Activated naive CD4-positive, alpha-beta T cell treated with anti-CD3 and anti-CD28 coated beads, Interleukin-2, amount 50 U/mL, for 72 hours (primary cell): ENCODE data around the gene MINAR1. TPM values are rescaled to one million over a fixed set of nuclear protein-coding genes. Genes with fewer than 3 reads are reported as not detected.

Source experiments
- ATAC-seq, 2 donors: fragments of 150-1000 bp; cut with Tn5 transposase; 2 replicates each; pipeline ENCODE4 v1.10.0; 2021; ENCODE audit warnings: mild to moderate bottlenecking in 2 of 2, moderate library complexity in 2 of 2
- DNase-seq, 2 donors: peaks; one replicate each; pipeline ENCODE4 v3.0.0; 2021 to 2022; ENCODE audit warnings: low spot score in 2 of 2
- H3K27ac Mint-ChIP-seq, 2 donors: one replicate each; pipeline ENCODE4 v1.8.0; 2022; ENCODE audit warnings: mild to moderate bottlenecking in 2 of 2, mixed read lengths in 2 of 2
- H3K36me3 Mint-ChIP-seq, 2 donors: one replicate each; pipeline ENCODE4 v1.8.0; 2022; ENCODE audit warnings: mixed read lengths in 2 of 2
- H3K9me3 Mint-ChIP-seq, 2 donors: one replicate each; pipeline ENCODE4 v1.8.0; 2022; ENCODE audit warnings: mixed read lengths in 2 of 2
- total RNA-seq, 2 donors: library from RNA; stranded (reverse); gene quantifications; one replicate each; pipeline ENCODE4 v1.2.3, GENCODE V29; 2022

Gene MINAR1
- total RNA-seq, 2 donors from 2014 or later, result 0.53 to 0.55 TPM

- DNase-seq, result no peak
- Mint-ChIP-seq H3K36me3 (no peaks in the 10 kb centered on the region), H3K27ac (no peak overlapping the region), H3K9me3 (no peaks in the 10 kb centered on the region)
- ATAC-seq, result no peak
Observed at GRCh38 chr15:79451361-79451999, 19.3 kb downstream of the MINAR1 start.

- Mint-ChIP-seq H3K9me3 (no peaks in the 10 kb centered on the region), H3K27ac (no peak overlapping the region), H3K36me3 (no peaks in the 10 kb centered on the region)
- no peak for DNase-seq
- ATAC-seq, result no peak
Observed at GRCh38 chr15:79452244-79453051, 20.3 kb downstream of the MINAR1 start.

GRCh38 chr15:79453446-79453845, 21.3 kb downstream of the MINAR1 start:
- Mint-ChIP-seq H3K9me3 (no peaks in the 10 kb centered on the region), H3K36me3 (no peaks in the 10 kb centered on the region), H3K27ac (no peak overlapping the region)
- DNase-seq, result no peak
- ATAC-seq, result no peak

GRCh38 chr15:79454063-79454462, 21.9 kb downstream of the MINAR1 start:
- Mint-ChIP-seq H3K27ac (no peak overlapping the region), H3K9me3 (no peaks in the 10 kb centered on the region), H3K36me3 (no peaks in the 10 kb centered on the region)
- ATAC-seq (no peak), DNase-seq (no peak)

GRCh38 chr15:79455361-79455760, 23.2 kb downstream of the MINAR1 start:
- ATAC-seq (no peak), DNase-seq (no peak)
- no peaks in the 10 kb centered on the region for H3K9me3 Mint-ChIP-seq
- no peak overlapping the region for H3K27ac Mint-ChIP-seq
- no peaks in the 10 kb centered on the region for H3K36me3 Mint-ChIP-seq

- no peak overlapping the region for H3K27ac Mint-ChIP-seq
- H3K9me3 Mint-ChIP-seq, result no peaks in the 10 kb centered on the region
- H3K36me3 Mint-ChIP-seq, result no peaks in the 10 kb centered on the region
- ATAC-seq (no peak), DNase-seq (no peak)
Observed at GRCh38 chr15:79455943-79456342, 23.8 kb downstream of the MINAR1 start.

- H3K36me3 Mint-ChIP-seq, result no peaks in the 10 kb centered on the region
- DNase-seq (no peak), ATAC-seq (no peak)
- no peak overlapping the region for H3K27ac Mint-ChIP-seq
- H3K9me3 Mint-ChIP-seq, result no peaks in the 10 kb centered on the region
Observed at GRCh38 chr15:79458491-79458890, 26.4 kb downstream of the MINAR1 start.

GRCh38 chr15:79459666-79460065, 27.5 kb downstream of the MINAR1 start:
- DNase-seq, result no peak
- Mint-ChIP-seq H3K27ac (no peak overlapping the region), H3K36me3 (no peaks in the 10 kb centered on the region), H3K9me3 (no peaks in the 10 kb centered on the region)
- no peak for ATAC-seq

GRCh38 chr15:79463043-79463780, 31.1 kb downstream of the MINAR1 start:
- Mint-ChIP-seq H3K36me3 (no peaks in the 10 kb centered on the region), H3K9me3 (no peaks in the 10 kb centered on the region), H3K27ac (no peak overlapping the region)
- no peak for DNase-seq
- ATAC-seq, result no peak

- H3K27ac Mint-ChIP-seq, result no peak overlapping the region
- DNase-seq, result no peak
- H3K36me3 Mint-ChIP-seq, result no peaks in the 10 kb centered on the region
- H3K9me3 Mint-ChIP-seq, result no peaks in the 10 kb centered on the region
- ATAC-seq, result no peak
Observed at GRCh38 chr15:79463781-79464270, 31.7 kb downstream of the MINAR1 start.

GRCh38 chr15:79466488-79466887, 34.4 kb downstream of the MINAR1 start:
- H3K9me3 Mint-ChIP-seq, result no peaks in the 10 kb centered on the region
- ATAC-seq (no peak), DNase-seq (no peak)
- no peaks in the 10 kb centered on the region for H3K36me3 Mint-ChIP-seq
- H3K27ac Mint-ChIP-seq, result no peak overlapping the region

GRCh38 chr15:79467865-79468586, 35.9 kb downstream of the MINAR1 start:
- no peaks in the 10 kb centered on the region for H3K9me3 Mint-ChIP-seq
- ATAC-seq (no peak), DNase-seq (no peak)
- H3K36me3 Mint-ChIP-seq, result no peaks in the 10 kb centered on the region
- H3K27ac Mint-ChIP-seq, result no peak overlapping the region

GRCh38 chr15:79472446-79472845, 40.3 kb downstream of the MINAR1 start:
- DNase-seq, result no peak
- H3K9me3 Mint-ChIP-seq, result no peaks in the 10 kb centered on the region
- no peaks in the 10 kb centered on the region for H3K36me3 Mint-ChIP-seq
- H3K27ac Mint-ChIP-seq, result no peak overlapping the region
- ATAC-seq, result no peak

GRCh38 chr15:79474252-79474651, 42.1 kb downstream of the MINAR1 start:
- no peaks in the 10 kb centered on the region for H3K9me3 Mint-ChIP-seq
- no peaks in the 10 kb centered on the region for H3K36me3 Mint-ChIP-seq
- ATAC-seq (no peak), DNase-seq (no peak)
- no peak overlapping the region for H3K27ac Mint-ChIP-seq

GRCh38 chr15:79475306-79475705, 43.2 kb downstream of the MINAR1 start:
- ATAC-seq (peak in 1 of 2 donors; percentile 78), DNase-seq (no peak)
- H3K36me3 Mint-ChIP-seq, result no peaks in the 10 kb centered on the region
- no peaks in the 10 kb centered on the region for H3K9me3 Mint-ChIP-seq
- no peak overlapping the region for H3K27ac Mint-ChIP-seq

- H3K27ac Mint-ChIP-seq, result no peak overlapping the region
- DNase-seq, result no peak
- no peaks in the 10 kb centered on the region for H3K9me3 Mint-ChIP-seq
- no peak for ATAC-seq
- H3K36me3 Mint-ChIP-seq, result no peaks in the 10 kb centered on the region
Observed at GRCh38 chr15:79478108-79478507, 46.0 kb downstream of the MINAR1 start.

GRCh38 chr15:79479616-79480015, 47.5 kb downstream of the MINAR1 start:
- Mint-ChIP-seq H3K27ac (no peak overlapping the region), H3K9me3 (no peaks in the 10 kb centered on the region), H3K36me3 (no peaks in the 10 kb centered on the region)
- no peak for DNase-seq
- ATAC-seq, result no peak
